ENCODE results near the gene MAGI1.
"Not testable (repeated sequence)": the region's sequence is repeated elsewhere in the genome, so short reads cannot be mapped to it uniquely, and the experiment has no call there.

Gene MAGI1

GRCh38 chr3:66028457-66028856 is 10.3 kb downstream of the MAGI1 start:
- no peaks in the 10 kb centered on the region for H3K36me3 ChIP-seq (ENCODE audit: control insufficient read depth, insufficient read depth, low read length)
- no peak overlapping the region for H3K4me3 ChIP-seq (ENCODE audit: low read length)
- no peaks in the 10 kb centered on the region for H3K27me3 ChIP-seq (ENCODE audit: control insufficient read depth, insufficient read depth, low read length)
- no peak for DNase-seq (ENCODE audit: low read depth, low spot score)
- no peak overlapping the region for H3K27ac ChIP-seq (ENCODE audit: low read length)
- no peaks in the 10 kb centered on the region for H3K9me3 ChIP-seq (ENCODE audit: control insufficient read depth, insufficient read depth, low read length)
- H3K4me1 ChIP-seq (ENCODE audit: control insufficient read depth, insufficient read depth, low read length), result peaks cover 2% of the 10 kb centered on the region; the same call in 1 of the 2 replicates
- WGBS (ENCODE audit: insufficient coverage, insufficient read length), result no CpG with 5 or more reads among the region's 12 CpGs

- not testable (repeated sequence) for H3K27me3 ChIP-seq (ENCODE audit: control insufficient read depth, insufficient read depth, low read length); H3K27ac ChIP-seq (ENCODE audit: low read length); H3K9me3 ChIP-seq (ENCODE audit: control insufficient read depth, insufficient read depth, low read length); H3K4me1 ChIP-seq (ENCODE audit: control insufficient read depth, insufficient read depth, low read length); DNase-seq (ENCODE audit: low read depth, low spot score); H3K4me3 ChIP-seq (ENCODE audit: low read length); H3K36me3 ChIP-seq (ENCODE audit: control insufficient read depth, insufficient read depth, low read length)
- no CpG with 5 or more reads among the region's 8 CpGs for WGBS (ENCODE audit: insufficient coverage, insufficient read length)
Measured at GRCh38 chr3:66027099-66027498, 11.6 kb downstream of the MAGI1 start.

GRCh38 chr3:66023738-66024385 is 14.9 kb downstream of the MAGI1 start:
- DNase-seq (ENCODE audit: low read depth, low spot score), result no peak
- H3K27ac ChIP-seq (ENCODE audit: low read length), result no peak overlapping the region
- H3K4me1 ChIP-seq (ENCODE audit: control insufficient read depth, insufficient read depth, low read length), result no peaks in the 10 kb centered on the region
- no peaks in the 10 kb centered on the region for H3K27me3 ChIP-seq (ENCODE audit: control insufficient read depth, insufficient read depth, low read length)
- no CpG with 5 or more reads among the region's 3 CpGs for WGBS (ENCODE audit: insufficient coverage, insufficient read length)
- H3K9me3 ChIP-seq (ENCODE audit: control insufficient read depth, insufficient read depth, low read length), result no peaks in the 10 kb centered on the region
- no peaks in the 10 kb centered on the region for H3K36me3 ChIP-seq (ENCODE audit: control insufficient read depth, insufficient read depth, low read length)
- no peak overlapping the region for H3K4me3 ChIP-seq (ENCODE audit: low read length)

GRCh38 chr3:66023229-66023628 is 15.5 kb downstream of the MAGI1 start:
- Histone ChIP-seq H3K4me3 (ENCODE audit: low read length) (no peak overlapping the region), H3K36me3 (ENCODE audit: control insufficient read depth, insufficient read depth, low read length) (no peaks in the 10 kb centered on the region), H3K27me3 (ENCODE audit: control insufficient read depth, insufficient read depth, low read length) (no peaks in the 10 kb centered on the region), H3K4me1 (ENCODE audit: control insufficient read depth, insufficient read depth, low read length) (no peaks in the 10 kb centered on the region), H3K9me3 (ENCODE audit: control insufficient read depth, insufficient read depth, low read length) (no peaks in the 10 kb centered on the region), H3K27ac (ENCODE audit: low read length) (no peak overlapping the region)
- WGBS (ENCODE audit: insufficient coverage, insufficient read length), result no CpG with 5 or more reads among the region's 2 CpGs
- DNase-seq (ENCODE audit: low read depth, low spot score), result no peak

- Histone ChIP-seq H3K9me3 (ENCODE audit: control insufficient read depth, insufficient read depth, low read length) (no peaks in the 10 kb centered on the region), H3K27ac (ENCODE audit: low read length) (no peak overlapping the region), H3K4me1 (ENCODE audit: control insufficient read depth, insufficient read depth, low read length) (peaks cover 2% of the 10 kb centered on the region), H3K27me3 (ENCODE audit: control insufficient read depth, insufficient read depth, low read length) (no peaks in the 10 kb centered on the region), H3K4me3 (ENCODE audit: low read length) (no peak overlapping the region), H3K36me3 (ENCODE audit: control insufficient read depth, insufficient read depth, low read length) (no peaks in the 10 kb centered on the region)
- no CpG with 5 or more reads among the region's 4 CpGs for WGBS (ENCODE audit: insufficient coverage, insufficient read length)
- no peak for DNase-seq (ENCODE audit: low read depth, low spot score)
Measured at GRCh38 chr3:66021731-66022131, 17.0 kb downstream of the MAGI1 start.

GRCh38 chr3:66019896-66020295 is 18.8 kb downstream of the MAGI1 start:
- WGBS (ENCODE audit: insufficient coverage, insufficient read length), result no CpG with 5 or more reads among the region's 8 CpGs
- Histone ChIP-seq H3K9me3 (ENCODE audit: control insufficient read depth, insufficient read depth, low read length) (no peaks in the 10 kb centered on the region), H3K27ac (ENCODE audit: low read length) (no peak overlapping the region), H3K27me3 (ENCODE audit: control insufficient read depth, insufficient read depth, low read length) (no peaks in the 10 kb centered on the region), H3K4me1 (ENCODE audit: control insufficient read depth, insufficient read depth, low read length) (peaks cover 2% of the 10 kb centered on the region), H3K36me3 (ENCODE audit: control insufficient read depth, insufficient read depth, low read length) (no peaks in the 10 kb centered on the region), H3K4me3 (ENCODE audit: low read length) (no peak overlapping the region)
- DNase-seq (ENCODE audit: low read depth, low spot score), result no peak

- no peaks in the 10 kb centered on the region for H3K9me3 ChIP-seq (ENCODE audit: control insufficient read depth, insufficient read depth, low read length)
- H3K36me3 ChIP-seq (ENCODE audit: control insufficient read depth, insufficient read depth, low read length), result no peaks in the 10 kb centered on the region
- H3K4me1 ChIP-seq (ENCODE audit: control insufficient read depth, insufficient read depth, low read length), result peaks cover 2% of the 10 kb centered on the region
- no peaks in the 10 kb centered on the region for H3K27me3 ChIP-seq (ENCODE audit: control insufficient read depth, insufficient read depth, low read length)
- no CpG with 5 or more reads among the region's 8 CpGs for WGBS (ENCODE audit: insufficient coverage, insufficient read length)
- H3K27ac ChIP-seq (ENCODE audit: low read length), result no peak overlapping the region
- no peak overlapping the region for H3K4me3 ChIP-seq (ENCODE audit: low read length)
- no peak for DNase-seq (ENCODE audit: low read depth, low spot score)
Measured at GRCh38 chr3:66018057-66019033, 20.4 kb downstream of the MAGI1 start.

- Histone ChIP-seq H3K4me1 (ENCODE audit: control insufficient read depth, insufficient read depth, low read length) (peaks cover 2% of the 10 kb centered on the region), H3K36me3 (ENCODE audit: control insufficient read depth, insufficient read depth, low read length) (no peaks in the 10 kb centered on the region), H3K27ac (ENCODE audit: low read length) (no peak overlapping the region), H3K9me3 (ENCODE audit: control insufficient read depth, insufficient read depth, low read length) (no peaks in the 10 kb centered on the region), H3K4me3 (ENCODE audit: low read length) (no peak overlapping the region), H3K27me3 (ENCODE audit: control insufficient read depth, insufficient read depth, low read length) (no peaks in the 10 kb centered on the region)
- DNase-seq (ENCODE audit: low read depth, low spot score), result no peak
- no CpG with 5 or more reads among the region's 5 CpGs for WGBS (ENCODE audit: insufficient coverage, insufficient read length)
Measured at GRCh38 chr3:66017591-66017990, 21.1 kb downstream of the MAGI1 start.

- no CpG with 5 or more reads among the region's 16 CpGs for WGBS (ENCODE audit: insufficient coverage, insufficient read length)
- Histone ChIP-seq H3K4me1 (ENCODE audit: control insufficient read depth, insufficient read depth, low read length) (peaks cover 2% of the 10 kb centered on the region), H3K36me3 (ENCODE audit: control insufficient read depth, insufficient read depth, low read length) (no peaks in the 10 kb centered on the region), H3K4me3 (ENCODE audit: low read length) (no peak overlapping the region), H3K27ac (ENCODE audit: low read length) (no peak overlapping the region), H3K9me3 (ENCODE audit: control insufficient read depth, insufficient read depth, low read length) (no peaks in the 10 kb centered on the region), H3K27me3 (ENCODE audit: control insufficient read depth, insufficient read depth, low read length) (no peaks in the 10 kb centered on the region)
- no peak for DNase-seq (ENCODE audit: low read depth, low spot score)
Measured at GRCh38 chr3:66017084-66017483, 21.6 kb downstream of the MAGI1 start.

- peaks cover 6% of the 10 kb centered on the region for H3K4me1 ChIP-seq (ENCODE audit: control insufficient read depth, insufficient read depth, low read length)
- DNase-seq (ENCODE audit: low read depth, low spot score), result no peak
- H3K9me3 ChIP-seq (ENCODE audit: control insufficient read depth, insufficient read depth, low read length), result no peaks in the 10 kb centered on the region
- H3K36me3 ChIP-seq (ENCODE audit: control insufficient read depth, insufficient read depth, low read length), result no peaks in the 10 kb centered on the region
- H3K27ac ChIP-seq (ENCODE audit: low read length), result no peak overlapping the region
- no peaks in the 10 kb centered on the region for H3K27me3 ChIP-seq (ENCODE audit: control insufficient read depth, insufficient read depth, low read length)
- WGBS (ENCODE audit: insufficient coverage, insufficient read length), result no CpG with 5 or more reads among the region's 4 CpGs
- no peak overlapping the region for H3K4me3 ChIP-seq (ENCODE audit: low read length)
Measured at GRCh38 chr3:66015841-66016240, 22.9 kb downstream of the MAGI1 start.

All from iPS DF 6.9 (cell line).